Measurements from ENCODE around the gene RNASET2.

The RNASET2 gene, protein sequence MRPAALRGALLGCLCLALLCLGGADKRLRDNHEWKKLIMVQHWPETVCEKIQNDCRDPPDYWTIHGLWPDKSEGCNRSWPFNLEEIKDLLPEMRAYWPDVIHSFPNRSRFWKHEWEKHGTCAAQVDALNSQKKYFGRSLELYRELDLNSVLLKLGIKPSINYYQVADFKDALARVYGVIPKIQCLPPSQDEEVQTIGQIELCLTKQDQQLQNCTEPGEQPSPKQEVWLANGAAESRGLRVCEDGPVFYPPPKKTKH

DNA sequence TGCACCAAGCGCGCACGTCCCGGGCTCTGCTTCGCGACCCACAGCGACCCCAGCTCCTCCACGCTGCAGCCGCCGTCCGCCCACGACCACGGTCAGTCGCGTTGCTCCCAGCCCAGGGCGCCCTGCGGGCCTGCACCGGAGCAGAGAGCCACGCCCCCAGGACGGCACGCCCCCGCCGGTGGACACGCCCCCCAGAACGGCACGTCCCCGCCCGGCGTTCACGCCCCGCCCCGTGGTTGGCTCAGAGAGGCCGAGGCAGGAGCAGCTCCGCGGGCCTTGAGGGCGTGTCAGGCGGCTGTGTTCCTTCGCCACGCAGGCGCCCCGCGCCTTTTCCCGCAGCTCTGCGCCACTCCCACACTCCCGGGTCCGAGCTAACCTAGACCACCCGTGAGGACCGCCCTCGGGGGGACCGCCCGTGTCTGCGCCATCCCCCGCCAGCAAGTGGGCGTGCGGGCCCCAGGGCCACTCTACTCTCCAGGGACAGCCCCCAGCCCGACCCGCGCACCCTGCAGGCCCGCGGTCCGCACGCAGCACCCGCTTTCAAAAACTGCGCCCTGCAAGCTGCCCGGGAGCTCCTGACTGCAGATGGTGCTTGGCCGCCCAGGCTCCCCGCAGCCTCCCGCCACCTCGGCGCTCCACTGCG, at the start of gene RNASET2:
RNASET2 (minus strand) TSS at position 107 of the 643 bp plus-strand sequence. CDS start 368 bp downstream, outside the sequence.
- peak; percentile 98 for DNase-seq

DNA sequence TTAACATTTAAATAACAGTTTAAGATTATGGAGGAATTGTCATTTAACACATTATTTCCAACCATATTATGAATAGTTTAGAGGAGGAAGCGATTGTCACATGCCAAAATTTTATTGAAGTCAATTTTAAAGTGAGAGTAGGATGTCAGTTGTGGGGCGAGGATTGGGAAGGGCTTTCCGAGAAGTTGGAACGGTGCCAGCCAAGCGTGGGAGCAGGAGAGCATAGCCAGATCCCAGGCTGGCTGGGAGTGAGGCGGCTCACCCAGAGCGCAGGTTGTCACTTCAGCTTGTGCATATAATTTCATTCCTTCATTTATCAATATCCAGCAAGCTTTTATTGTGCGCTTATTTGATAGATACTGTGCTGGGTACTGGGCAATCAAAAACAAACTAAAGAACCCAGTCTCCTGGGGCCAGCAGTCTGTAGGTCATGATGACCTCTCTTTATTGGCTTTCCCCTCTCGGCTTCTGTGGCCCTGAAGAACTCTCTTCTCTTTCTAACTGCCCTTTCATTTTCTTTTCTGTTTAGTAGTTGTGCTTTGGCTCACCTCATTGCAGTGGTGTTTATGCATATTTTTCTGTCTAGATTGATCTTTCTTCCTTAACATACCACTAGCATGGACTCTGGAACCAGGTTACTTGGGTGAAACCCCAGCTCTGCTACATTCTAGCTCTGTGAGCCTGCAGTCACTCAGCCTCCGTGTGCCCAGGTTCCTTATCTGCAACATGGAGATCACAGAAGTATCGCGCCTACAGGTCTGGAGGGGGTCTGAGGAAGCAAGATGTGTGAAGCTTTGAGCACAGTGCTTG, 49.2 kb upstream of the RNASET2 start:
- DNase-seq = no peak

DNA sequence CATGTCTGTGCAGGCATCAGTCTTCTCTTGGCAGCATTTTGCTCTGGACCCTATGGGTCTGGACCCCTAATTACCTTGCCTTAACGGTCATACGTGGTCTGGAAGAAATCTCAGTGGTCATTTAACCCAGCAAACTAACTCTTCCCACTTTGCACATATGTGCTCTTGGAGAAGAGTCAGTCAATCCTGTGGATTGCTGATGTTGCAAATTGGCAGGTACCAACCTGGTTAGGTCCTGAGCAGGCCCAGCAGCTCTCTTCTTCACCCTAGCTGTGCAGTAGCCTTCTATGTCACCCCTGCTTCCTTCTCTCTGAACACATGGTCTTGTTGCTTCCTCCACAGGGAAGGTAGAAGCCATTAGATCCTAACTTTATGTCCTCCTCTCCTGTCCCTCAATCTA, 44.4 kb upstream of the RNASET2 start:
- DNase-seq = no peak

DNA sequence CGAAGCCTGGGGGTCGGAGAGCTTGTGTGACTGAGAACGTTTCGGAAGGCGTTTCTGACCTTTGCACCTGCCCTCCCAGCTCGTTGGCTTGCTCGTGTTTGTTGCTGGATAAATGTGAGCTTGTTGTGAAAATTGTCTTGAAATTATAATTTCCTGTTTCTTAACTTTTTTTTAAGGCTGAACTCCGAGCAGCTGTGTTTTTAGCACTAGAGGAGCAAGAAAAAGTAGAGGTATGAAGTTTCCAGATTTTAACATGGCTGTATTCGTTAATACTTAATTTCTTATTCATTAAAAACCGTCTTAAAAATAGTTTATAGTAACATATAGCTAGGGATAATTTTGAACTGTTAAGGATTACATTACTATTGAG, 43.5 kb upstream of the RNASET2 start:
- no peak for DNase-seq

DNA sequence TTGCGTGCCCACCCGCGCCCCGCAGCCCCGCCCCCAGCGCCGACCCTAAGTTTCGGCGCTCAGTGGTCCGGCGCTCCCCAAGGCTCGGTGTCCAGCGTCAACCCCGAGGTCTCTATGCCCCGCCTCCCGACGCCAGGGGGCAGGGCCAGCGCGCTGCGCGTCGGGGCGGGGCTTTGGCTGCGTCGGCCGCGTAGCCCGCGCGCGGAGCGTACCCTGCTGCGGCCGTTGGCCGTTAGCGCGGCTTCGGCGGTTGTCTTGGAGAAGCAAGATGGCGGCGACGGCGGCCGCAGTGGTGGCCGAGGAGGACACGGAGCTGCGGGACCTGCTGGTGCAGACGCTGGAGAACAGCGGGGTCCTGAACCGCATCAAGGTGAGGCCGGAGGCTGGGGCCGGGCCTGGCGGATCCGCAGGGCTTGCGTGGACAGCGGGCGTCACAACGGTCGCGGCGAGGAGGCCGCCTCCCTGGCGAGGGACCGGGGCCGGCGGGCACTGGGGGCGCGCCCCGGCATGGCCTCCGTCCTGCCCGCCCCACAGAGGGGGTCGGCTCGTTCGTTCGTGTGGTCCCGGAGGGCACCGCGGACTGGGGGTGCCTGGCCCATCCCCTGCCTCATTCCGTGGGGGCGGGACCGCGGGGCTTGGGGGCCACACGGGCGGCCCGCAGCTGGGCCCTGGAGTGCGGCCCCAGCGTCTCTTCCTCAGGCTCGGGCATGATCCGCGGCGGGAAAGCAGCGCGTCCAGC, 43.0 kb upstream of the RNASET2 start, which contains the start of gene CEP43:
CEP43 (plus strand) TSS at position 253 of the 739 bp plus-strand sequence; CDS start at position 269, 16 bp downstream.
- peak; percentile 92 for DNase-seq

DNA sequence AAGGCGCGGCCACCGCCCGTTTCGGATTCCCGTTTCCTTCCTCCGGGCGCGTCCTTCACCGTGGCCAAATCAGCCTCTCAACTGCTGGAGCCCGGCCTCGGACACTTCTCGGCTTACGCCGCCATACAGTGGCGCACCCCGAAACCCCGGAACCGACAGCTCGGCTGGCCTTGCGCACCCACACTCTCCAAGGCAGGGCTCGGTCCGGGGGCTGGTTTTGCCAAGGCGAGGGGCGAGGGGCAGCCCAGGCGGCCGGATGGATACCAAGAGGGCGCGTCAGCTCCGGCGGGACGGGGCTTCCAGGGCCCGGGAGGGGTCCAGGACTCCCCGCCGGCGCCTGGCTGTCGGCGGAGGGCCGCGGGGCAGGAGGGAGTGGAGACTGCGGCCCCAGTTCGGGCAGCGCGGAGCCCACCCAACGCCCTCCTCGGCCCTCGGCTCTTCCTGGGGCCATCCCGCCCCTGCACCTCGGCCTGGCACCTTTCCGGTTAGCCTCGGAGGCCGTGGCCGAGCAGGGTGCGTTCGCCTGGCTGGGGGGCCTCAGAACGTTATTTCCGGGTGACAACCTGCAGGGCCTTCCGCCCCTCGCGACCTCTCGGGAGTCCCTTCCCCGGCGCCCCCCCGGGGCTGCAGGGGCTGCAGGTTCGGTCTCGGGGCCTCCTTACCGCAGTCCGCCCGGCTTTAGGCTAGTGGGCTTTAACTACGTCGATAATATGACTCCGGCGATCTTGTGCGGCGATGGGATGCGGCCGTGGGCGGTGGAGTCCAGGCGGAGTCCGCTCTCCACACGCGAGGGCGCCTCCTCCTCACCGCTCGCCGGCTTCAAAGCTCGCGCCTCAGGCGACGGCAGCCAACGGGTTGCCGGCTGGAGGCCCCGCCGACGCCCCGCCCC, 42.1 kb upstream of the RNASET2 start:
- no peak for DNase-seq

DNA sequence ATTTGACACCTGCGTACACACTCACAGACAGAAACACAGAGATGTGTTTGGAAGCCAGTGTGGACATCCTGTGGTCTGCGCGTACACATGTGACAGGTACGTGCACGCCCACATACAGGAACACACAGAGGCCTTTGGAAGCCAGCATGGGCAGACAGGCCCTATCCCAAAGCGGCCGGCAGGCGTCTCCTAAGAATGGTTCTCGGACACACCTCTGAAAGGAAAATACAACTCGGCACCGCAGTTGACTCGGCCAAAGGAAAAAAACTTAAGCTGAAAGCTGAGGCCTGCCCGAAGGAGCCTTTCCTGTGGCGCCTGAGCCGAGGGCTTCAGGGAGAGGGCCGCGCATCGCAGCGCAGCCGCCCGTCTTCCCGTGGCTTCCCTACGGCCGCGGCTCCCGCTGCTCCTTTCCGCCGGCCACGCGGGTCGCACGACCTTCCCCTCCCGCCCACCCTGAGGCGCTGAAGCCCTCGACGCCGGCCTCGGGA, 41.5 kb upstream of the RNASET2 start:
- DNase-seq = peak; percentile 49

DNA sequence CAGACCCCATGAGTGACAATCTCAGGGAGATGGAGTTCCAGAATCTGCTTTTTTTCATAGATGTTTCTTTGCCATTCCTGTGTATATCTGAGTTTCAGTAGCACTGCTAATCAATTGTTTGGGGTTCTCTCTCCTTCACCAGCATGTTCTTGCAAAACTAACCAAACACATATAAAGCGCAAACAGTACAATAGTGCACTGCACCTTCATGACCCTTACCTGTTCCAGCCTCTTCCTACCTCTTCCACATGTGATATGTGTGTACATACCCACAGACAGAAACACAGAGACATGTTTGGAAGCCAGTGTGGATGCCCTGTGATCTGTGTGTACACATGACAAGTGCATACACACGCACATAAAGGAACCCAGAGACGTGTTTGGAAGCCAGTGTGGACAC, 41.0 kb upstream of the RNASET2 start:
- DNase-seq = no peak

DNA sequence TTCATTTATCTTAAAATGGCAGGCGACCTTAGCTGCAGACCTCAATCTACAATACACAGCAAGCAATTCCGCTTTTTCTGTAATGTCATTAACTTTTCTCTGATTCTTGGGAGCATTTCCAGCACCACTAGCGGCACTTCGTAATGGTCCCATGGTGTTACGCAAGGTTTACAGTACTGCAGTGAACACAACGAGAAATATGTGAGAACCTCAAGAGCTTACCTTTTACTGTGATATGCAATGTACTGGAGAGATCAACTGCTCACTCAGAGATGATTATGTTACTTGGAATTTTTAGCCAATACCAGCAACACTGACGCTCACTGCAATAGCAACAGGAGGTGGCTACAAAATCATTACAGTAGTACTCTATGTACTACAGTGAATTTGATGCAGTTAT, 40.1 kb upstream of the RNASET2 start:
- no peak for DNase-seq

DNA sequence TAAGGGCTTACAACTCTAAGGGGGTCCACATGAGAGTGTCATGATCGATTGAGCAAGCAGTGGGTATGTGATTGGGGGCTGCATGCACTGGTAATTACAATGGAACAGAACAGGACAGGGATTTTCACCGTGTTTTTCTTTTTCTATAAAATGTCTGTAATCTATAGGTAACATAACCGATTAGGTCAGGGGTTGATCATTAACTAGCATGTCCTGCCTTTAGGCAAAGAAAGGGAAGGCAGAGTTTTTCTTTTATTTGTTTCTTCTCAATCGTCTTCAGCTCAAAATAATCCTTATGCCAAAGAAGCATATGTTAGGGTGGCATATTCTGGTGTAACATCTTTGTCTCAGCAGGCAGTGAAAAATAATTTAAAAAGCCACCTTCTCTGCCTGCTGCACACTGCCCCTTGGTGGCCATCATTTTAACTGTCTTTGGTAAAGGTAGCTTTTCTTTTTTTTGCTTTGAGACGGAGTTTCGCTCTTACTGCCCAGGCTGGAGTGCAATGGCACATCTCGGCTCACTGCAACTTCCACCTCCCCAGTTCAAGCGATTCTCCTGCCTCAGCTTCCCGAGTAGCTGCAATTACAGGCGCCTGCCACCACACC, 33.2 kb upstream of the RNASET2 start:
- peak; percentile 68 for DNase-seq

DNA sequence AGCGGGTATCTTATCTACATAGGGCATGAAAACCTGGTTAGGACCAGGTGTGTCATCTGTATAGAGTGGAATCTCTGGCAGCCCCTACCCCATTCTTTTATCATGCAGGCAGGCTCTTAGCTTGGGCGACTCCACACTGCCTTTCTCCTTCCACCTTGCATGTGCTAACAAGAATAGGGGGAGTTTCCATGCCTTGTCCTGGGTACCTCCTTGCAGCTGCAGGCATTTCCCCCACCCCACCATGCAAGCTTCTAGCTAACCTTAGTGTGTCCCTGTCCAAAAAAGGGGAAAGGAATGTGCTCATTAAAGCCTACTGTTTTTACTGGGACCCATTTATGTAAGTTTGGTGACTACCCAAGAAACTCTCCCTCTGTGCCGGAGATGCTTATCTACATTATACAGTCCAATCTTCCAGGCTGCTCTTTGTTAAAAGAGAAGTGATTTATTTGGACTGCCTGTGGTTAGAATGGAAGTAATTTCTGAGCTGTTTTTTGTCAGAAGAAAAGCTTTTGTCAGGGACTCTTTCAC, 32.4 kb upstream of the RNASET2 start:
- DNase-seq = no peak

DNA sequence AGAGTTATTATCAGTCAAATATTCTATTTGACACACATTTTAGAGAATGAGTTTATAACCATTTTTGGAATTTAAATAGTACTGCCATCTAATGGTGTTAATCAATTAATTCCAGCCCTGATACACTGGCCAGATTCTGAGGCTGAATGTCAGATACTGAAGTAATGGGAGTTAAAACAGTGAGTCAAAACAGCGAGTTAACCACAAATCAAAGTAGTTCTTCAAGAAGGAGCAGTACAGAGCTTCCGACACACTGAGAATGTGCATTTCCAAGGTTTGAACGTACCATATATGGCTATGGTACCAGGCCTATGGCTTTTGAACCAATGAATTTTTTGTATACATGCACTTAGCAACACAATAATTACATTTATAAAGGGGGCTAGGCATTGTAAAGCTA, 31.6 kb upstream of the RNASET2 start:
- DNase-seq = no peak

DNA sequence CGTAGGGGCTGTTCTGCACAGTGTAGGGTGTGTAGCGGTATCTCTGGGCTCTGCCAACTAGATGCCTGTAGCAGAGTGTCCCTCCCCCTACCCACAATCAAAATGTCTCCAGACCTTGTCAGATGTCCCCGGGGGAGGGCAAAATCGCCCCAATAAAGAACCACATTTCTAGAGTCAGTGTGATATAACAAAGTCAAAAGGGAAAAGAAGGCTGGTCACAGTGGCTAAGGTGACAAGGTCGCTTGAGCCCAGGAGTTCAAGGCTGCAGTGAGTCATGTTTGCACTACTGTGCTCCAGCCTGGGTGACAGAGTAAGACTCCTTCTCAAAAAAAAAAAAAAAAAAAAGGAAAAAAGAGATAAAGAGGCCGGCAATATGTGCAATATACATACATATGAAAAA, 31.1 kb upstream of the RNASET2 start:
- no peak for DNase-seq

DNA sequence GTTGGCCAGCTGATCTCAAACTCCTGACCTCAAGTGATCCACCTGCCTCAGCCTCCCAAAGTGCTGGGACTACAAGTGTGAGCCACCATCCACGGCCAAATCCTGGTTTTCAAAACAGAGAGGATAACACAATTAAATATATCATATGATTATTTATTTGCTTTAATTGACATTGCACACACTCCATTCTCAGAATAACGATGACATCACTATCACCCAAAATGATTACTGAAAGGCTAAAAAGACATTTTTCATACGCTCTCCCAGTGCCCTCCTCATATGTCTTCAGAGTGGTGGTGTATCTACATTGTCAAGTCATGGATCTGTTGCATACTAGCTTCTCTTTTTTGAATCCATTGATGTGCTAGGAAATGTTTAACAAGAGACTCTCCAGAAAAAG, 24.4 kb upstream of the RNASET2 start:
- no peak for DNase-seq

DNA sequence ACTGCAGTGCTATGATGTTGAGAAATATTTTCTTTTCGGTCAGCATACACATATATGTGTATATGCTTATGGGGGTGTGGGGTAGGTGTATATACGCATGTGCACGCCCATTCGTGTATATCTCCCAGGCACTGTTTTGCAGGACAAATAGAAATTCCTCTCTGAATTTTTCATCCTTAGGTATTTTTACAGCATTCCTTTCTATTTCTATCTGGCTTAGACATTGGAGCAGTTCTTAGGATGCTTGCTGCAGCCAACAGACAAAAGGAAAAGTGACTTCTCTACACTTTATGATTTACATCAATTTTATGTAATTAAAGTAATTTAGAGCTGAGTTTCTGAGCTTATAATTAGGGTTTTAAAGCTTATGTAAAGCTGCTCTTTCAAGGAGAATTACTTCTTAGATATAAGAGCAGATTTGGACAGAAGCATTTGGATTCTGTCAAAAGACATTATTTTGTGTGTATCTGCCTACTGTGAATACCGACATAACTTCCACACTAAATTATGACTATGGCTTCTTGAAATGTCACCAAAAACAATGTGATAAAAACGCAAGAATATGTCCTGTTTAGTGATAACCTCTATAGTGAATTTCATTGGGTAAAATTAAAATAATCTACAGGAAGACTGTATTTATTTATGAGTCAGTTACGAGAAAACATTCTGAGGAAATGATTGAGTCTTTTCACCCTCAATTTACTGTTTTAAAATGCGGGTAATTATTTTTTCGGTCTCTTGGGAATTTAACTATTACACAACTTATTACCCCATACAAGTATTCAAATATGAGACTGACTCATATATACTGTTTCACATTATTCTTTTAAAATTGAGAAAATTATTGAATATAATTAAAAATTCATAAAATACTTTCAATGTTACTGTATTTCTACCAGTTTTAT, 21.5 kb upstream of the RNASET2 start:
- DNase-seq = no peak

DNA sequence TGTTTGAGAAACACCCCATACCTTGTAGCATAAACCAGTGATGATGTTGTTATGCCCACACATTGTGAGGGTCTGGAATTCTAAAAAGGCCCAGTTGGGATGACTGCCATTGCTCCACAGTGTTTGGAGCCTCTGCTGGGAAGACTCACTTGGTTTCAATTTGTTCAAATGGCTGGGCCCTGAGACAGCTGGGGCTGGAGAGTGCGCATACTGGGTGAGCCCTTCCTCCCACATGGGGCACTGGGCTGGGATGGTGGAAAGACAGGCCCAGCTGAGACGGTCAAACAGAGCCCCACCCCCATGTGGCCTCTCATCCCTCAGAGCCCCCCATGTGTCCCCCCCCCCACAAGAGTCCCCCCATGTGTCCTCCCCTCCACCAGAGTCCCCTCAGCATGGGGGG, 20.3 kb upstream of the RNASET2 start:
- DNase-seq = no peak

DNA sequence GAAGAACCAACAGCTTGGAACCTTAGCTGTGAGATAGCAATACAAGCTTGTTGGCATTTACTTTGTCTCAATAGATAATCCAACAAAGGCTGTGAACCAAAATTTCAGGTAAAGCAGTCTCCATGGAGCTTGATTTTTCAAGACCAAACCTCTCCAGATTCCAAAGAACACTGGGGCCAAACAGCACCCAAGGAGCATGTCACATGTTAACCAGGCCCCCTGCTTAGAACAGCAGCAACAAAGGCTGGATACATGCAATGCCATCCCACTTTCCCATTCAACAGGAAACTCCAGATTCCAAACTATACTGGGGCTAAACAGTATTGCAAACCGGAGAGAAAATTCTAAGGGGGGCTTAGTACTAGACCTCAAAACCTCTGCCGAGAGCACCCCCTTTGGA, 15.8 kb upstream of the RNASET2 start:
- no peak for DNase-seq

DNA sequence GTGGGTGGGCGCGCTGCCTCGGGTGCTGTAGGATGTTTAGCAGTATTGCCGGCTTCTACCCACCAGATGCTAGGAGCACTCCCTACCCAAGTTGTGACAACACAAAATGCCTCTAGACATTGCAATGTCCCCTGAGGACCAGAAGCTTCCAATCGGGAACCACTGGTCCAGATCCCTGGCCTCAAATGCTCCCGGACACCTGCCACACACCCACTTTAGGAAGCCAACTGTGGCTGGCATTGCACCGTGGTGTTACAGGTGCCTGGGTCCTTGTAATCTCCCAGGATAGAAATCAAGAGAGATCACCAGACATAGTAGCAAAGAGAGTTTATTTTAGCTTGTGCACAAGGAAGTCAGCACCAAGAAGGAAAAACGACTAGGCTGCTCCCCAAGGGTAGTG, 14.9 kb upstream of the RNASET2 start:
- DNase-seq = no peak

DNA sequence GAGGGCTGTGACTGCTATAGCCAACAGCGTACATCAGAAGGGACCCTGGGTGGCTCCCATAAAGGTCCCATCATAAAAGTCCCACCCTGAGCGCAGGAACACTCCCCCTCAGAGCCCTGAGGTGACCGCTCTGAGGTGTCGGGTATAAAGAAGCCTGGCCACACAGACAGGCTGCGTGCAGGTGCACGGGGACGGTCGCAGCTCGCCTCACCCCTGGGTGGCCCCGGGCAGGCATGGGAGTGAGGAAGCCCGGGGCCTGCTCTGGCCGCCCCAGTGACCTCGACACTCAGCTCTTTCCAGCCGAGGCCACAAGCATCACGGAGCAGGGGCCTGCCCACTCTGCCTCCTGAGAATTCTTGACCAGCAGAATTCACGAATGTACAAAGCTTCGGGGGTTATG, 14.4 kb upstream of the RNASET2 start:
- DNase-seq = no peak

DNA sequence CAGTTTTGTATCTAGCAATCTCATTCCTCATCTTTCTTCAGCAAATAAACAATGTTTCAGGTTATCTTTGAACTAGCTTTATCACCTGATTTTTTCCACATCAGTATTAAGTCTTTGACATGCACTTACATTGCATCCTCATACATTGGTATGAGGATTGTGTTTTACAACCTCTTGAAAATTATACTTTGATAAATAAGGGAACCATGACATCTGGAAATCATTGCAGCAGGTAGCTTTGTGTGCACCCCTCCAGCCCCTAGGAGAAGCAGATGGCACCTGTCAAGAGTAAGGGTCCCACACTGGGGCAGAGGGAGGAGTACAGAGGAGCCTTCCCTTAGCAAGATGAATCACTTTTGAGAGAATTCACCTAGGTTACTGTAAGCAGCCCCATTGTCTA, 13.7 kb upstream of the RNASET2 start:
- DNase-seq = no peak

All from CD4-positive, alpha-beta T cell treated with Interleukin-12 subunit alpha and Interleukin-12 subunit beta, for 1 hour (primary cell).